Endothelial cell of umbilical vein (primary cell): ENCODE results near the gene SART1. TPM values are rescaled to one million over a fixed set of nuclear protein-coding genes. Genes with fewer than 3 reads are reported as not detected.

Experiments used
- BruUV-seq: library from RNA; stranded (reverse); fragments of 400-500 nt; replicated peaks from 2 replicates; lab custom pipeline; 2021; lab: Mats Ljungman, UMichigan
- CTCF ChIA-PET: fragments of 300-600, 350-600 bp; sonication (Branson Sonifier 250); formaldehyde crosslinking; loops from one replicate; lab custom pipeline; 2021; ENCODE audit warnings: antibody characterized with exemption, inconsistent platforms; lab: Charles Lee
- POLR2A ChIA-PET: fragments of 300-600, 350-600 bp; sonication (Branson Sonifier 250); formaldehyde crosslinking; loops from one replicate; lab custom pipeline; 2021; ENCODE audit warnings: antibody characterized with exemption, inconsistent platforms; lab: Charles Lee
- DNase-seq: peaks from one replicate; pipeline ENCODE4 v3.0.0-alpha.2; 2011; ENCODE audit warnings: low read depth, low spot score
- FAIRE-seq: peaks from 2 replicates; lab custom pipeline; 2011; peaks lifted over from hg19 to GRCh38; lab: Jason Lieb, UNC
- H2AFZ ChIP-seq: 2 replicates; pipeline ENCODE4 v1.6.0; 2012; ENCODE audit warnings: low read depth, low read length, control low read depth, inconsistent platforms
- H3K27ac ChIP-seq: 2 replicates; pipeline ENCODE4 v1.5.1; 2011; ENCODE audit warnings: low read depth, mild to moderate bottlenecking, control low read depth, low read length, moderate library complexity; ENCODE audit not compliant: insufficient read depth
- H3K27me3 ChIP-seq, 2 experiments: 2 replicates each; pipeline versions ENCODE4 v1.6.0 to v1.6.1; 2011; ENCODE audit warnings: low read length in 2 of 2, mixed read lengths in 1 of 2; ENCODE audit not compliant: control insufficient read depth in 2 of 2, insufficient read depth in 2 of 2
- H3K36me3 ChIP-seq, 2 experiments: 2 replicates in 1 of 2; 3 replicates in 1 of 2; pipeline ENCODE4 v1.5.1; 2011; ENCODE audit warnings: low read length in 2 of 2, mild to moderate bottlenecking in 1 of 2, moderate library complexity in 1 of 2; ENCODE audit not compliant: control insufficient read depth in 2 of 2, insufficient read depth in 2 of 2; ENCODE audit errors: extremely low read depth in 1 of 2
- H3K4me1 ChIP-seq: 3 replicates; pipeline ENCODE4 v1.5.1; 2011; ENCODE audit warnings: mild to moderate bottlenecking, low read length; ENCODE audit not compliant: control insufficient read depth, insufficient read depth; ENCODE audit errors: extremely low read depth
- H3K4me2 ChIP-seq: 2 replicates; pipeline ENCODE4 v1.6.1; 2011; ENCODE audit warnings: low read length, control low read depth, mixed read lengths; ENCODE audit not compliant: insufficient read depth
- H3K4me3 ChIP-seq, 3 experiments: fragments of 200-600 bp in 1 of 3; sonication (generic), shearing (Covaris generic) in 1 of 3; replicated peaks in 1 of 3; 2 replicates each; pipeline ENCODE4 v1.5.1; 2011 to 2016; ENCODE audit warnings: control low read depth in 3 of 3, low read length in 3 of 3, mild to moderate bottlenecking in 2 of 3, inconsistent platforms in 1 of 3, low read depth in 1 of 3, moderate library complexity in 1 of 3; ENCODE audit not compliant: insufficient read depth in 1 of 3
- H3K79me2 ChIP-seq: 2 replicates; pipeline ENCODE4 v1.6.0; 2012; ENCODE audit warnings: low read length, inconsistent platforms; ENCODE audit not compliant: control insufficient read depth, insufficient read depth
- H3K9ac ChIP-seq: replicated peaks from 2 replicates; pipeline ENCODE3; 2011; ENCODE audit warnings: low read length, control low read depth; ENCODE audit not compliant: insufficient read depth; ENCODE audit errors: extremely low read depth
- H3K9me1 ChIP-seq: replicated peaks from 3 replicates; pipeline ENCODE4 v1.6.0; 2011; ENCODE audit warnings: mild to moderate bottlenecking, low read length; ENCODE audit not compliant: control insufficient read depth, insufficient read depth; ENCODE audit errors: extremely low read depth
- H3K9me3 ChIP-seq: replicated peaks from 2 replicates; pipeline ENCODE4 v1.5.1; 2012; ENCODE audit warnings: low read length, inconsistent platforms; ENCODE audit not compliant: control insufficient read depth, insufficient read depth
- H4K20me1 ChIP-seq: replicated peaks from 2 replicates; pipeline ENCODE3; 2011; ENCODE audit warnings: mild to moderate bottlenecking, low read length; ENCODE audit not compliant: control insufficient read depth, insufficient read depth; ENCODE audit errors: extremely low read depth
- FOS ChIP-seq: IDR thresholded peaks from 2 replicates; pipeline ENCODE4 v1.6.1; 2011; ENCODE audit warnings: mild to moderate bottlenecking, low read length, moderate library complexity, borderline replicate concordance; ENCODE audit not compliant: insufficient read depth
- GATA2 ChIP-seq: IDR thresholded peaks from 2 replicates; pipeline ENCODE4 v1.7.0; 2011; ENCODE audit warnings: low read depth, mild to moderate bottlenecking, moderate library complexity, mixed read lengths, low read length; ENCODE audit not compliant: insufficient read length, insufficient read depth
- POLR2A ChIP-seq: IDR thresholded peaks from 2 replicates; pipeline ENCODE4 v1.6.1; 2012; ENCODE audit warnings: low read depth, mild to moderate bottlenecking, control low read depth, low read length
- POLR2AphosphoS5 ChIP-seq: IDR thresholded peaks from 2 replicates; pipeline ENCODE4 v1.6.1; 2012; ENCODE audit warnings: low read depth, mild to moderate bottlenecking, control low read depth, low read length, moderate library complexity; ENCODE audit not compliant: insufficient read depth
- dilution Hi-C: fragments of 300-500 bp; cut with MboI; formaldehyde crosslinking; loops from one replicate; pipeline ENCODE4 v1.15.0; 2019; ENCODE audit warnings: low sequenced_read_pairs; ENCODE audit not compliant: extremely low pct_ligation_motif_present
- intact Hi-C: fragments of 100-400 bp; cut with micrococcal nuclease; formaldehyde crosslinking; loops from one replicate; pipeline ENCODE4 v1.10.0; 2022
- polyA plus RNA-seq, 4 experiments: library from polyadenylated mRNA; depleted of rRNA in 3 of 4; stranded (reverse) in 3 of 4; unstranded in 1 of 4; fragments of >200 nt; gene quantifications; 2 replicates each; pipeline versions ENCODE4 v1.2.1 to v1.2.3, GENCODE V29; 2011 to 2012; ENCODE audit warnings: missing spikeins in 1 of 4
- total RNA-seq: library from RNA; stranded (reverse); gene quantifications from 2 replicates; pipeline ENCODE4 v1.2.3, GENCODE V29; 2021
- TF ChIP-seq, protein P1 (sequence below), 2 donors: IDR thresholded peaks; 1 replicate in 1 of 2; 2 replicates in 1 of 2; pipeline ENCODE4 v1.5.1; 2011; ENCODE audit warnings: low read length in 2 of 2, mild to moderate bottlenecking in 2 of 2, moderate library complexity in 2 of 2, control low read depth in 1 of 2, inconsistent platforms in 1 of 2, low read depth in 1 of 2; ENCODE audit not compliant: insufficient read depth in 1 of 2; ENCODE audit errors: extremely low read depth in 1 of 2

SART1 gene
- total and polyA plus RNA-seq, 2 donors (not counting 3 experiments of a cell fraction or from before 2014, with no cell fraction given): 21.8 to 62.7 TPM

DNA sequence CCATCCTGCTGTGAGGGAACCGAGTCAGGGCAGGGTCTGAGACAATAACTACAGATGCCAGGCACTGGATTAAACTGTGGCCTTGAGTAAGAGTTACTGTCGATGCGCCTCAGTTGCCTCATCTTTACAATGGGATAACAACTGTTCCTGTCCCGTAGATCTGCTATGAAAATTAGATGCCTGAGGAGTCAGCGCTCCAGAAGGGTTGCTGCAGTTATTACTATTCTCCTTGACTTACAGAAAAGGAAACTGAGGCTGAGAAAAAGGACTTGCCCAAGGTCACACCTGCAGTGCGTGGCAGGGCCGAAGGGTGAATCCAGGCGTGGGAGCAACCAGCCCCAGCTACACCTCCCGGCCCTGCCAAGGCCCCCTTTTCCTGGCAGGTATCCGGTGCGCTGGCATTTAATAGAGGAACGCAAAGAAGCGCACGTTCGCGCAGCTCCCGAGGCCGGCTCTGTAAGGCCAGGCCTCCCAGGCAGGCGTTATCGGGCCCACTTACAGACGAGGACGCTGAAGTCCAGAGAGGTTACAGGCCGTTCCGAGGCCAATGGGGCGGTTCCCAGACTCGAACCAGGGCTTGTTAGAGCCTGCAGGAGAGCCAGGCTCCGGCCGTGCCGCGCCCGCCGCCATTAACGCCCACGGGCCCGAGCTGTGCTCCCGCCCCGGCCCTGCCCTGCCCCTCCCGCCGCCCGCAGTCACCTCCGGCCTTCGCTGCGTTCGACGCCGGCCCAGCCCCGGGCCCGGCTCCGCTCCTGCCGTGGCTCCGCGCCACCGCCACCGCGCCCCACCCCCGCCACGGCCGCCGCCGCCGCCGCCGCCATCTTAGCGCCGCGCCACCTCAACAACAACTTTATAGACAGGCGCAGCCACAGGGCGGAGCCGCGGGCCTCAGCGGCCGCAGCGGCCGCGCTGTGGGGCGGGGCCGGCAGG, 43.1 kb upstream of the SART1 start, which contains the start of gene C11orf68:
TSS of gene C11orf68 (minus strand) at position 852 of the 930 bp plus-strand sequence. CDS start at position 821, 31 bp downstream.
- H3K79me2 ChIP-seq: peaks cover 37% of the 10 kb centered on the region
- peak within 1 kb of the TSS; percentile 70 to 90 (median 71) for H3K4me3 ChIP-seq
- DNase-seq (peak; percentile 48), FAIRE-seq (peak; percentile 33)
- H3K4me2 ChIP-seq: peak within 1 kb of the TSS; percentile 79
- TF ChIP-seq POLR2A (peak; percentile 63), GATA2 (no peak), POLR2AphosphoS5 (peak; percentile 48), FOS (no peak)
- TF ChIP-seq, protein P1, sequence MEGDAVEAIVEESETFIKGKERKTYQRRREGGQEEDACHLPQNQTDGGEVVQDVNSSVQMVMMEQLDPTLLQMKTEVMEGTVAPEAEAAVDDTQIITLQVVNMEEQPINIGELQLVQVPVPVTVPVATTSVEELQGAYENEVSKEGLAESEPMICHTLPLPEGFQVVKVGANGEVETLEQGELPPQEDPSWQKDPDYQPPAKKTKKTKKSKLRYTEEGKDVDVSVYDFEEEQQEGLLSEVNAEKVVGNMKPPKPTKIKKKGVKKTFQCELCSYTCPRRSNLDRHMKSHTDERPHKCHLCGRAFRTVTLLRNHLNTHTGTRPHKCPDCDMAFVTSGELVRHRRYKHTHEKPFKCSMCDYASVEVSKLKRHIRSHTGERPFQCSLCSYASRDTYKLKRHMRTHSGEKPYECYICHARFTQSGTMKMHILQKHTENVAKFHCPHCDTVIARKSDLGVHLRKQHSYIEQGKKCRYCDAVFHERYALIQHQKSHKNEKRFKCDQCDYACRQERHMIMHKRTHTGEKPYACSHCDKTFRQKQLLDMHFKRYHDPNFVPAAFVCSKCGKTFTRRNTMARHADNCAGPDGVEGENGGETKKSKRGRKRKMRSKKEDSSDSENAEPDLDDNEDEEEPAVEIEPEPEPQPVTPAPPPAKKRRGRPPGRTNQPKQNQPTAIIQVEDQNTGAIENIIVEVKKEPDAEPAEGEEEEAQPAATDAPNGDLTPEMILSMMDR (IDR thresholded peaks at IDR 0.05; ENCODE audit: extremely low read depth in 1 of 2, insufficient read depth in 1 of 2, low read depth in 1 of 2, low read length in 2 of 2): no peak
- intact Hi-C loops: loop anchor here (1.0 to 5.0 kb wide), 5 partner anchors 30 to 134 kb away; partner anchors contain the start of genes BANF1, EIF1AD, FIBP and SART1
- peaks cover 49% of the 10 kb centered on the region for H3K4me1 ChIP-seq
- no peaks in the 10 kb centered on the region for H3K27me3 ChIP-seq
- H3K27ac ChIP-seq: peak within 1 kb of the TSS; percentile 92
- ChIA-PET CTCF (interaction anchor here (0.9 to 4.9 kb wide), 2 partner anchors 28 to 34 kb away, joined by 4 to 73 read pairs; partner anchors contain the start of genes CCDC85B and FIBP), POLR2A (interaction anchor here (0.9 to 2.1 kb wide), 4 partner anchors 17 to 59 kb away, joined by 3 to 7 read pairs (median 5); partner anchors contain the start of genes CCDC85B and FOSL1)
- H3K9me1 ChIP-seq: no peaks in the 10 kb centered on the region
- no TSS peak for BruUV-seq
- H3K36me3 ChIP-seq: peaks cover 6 to 9% of the 10 kb centered on the region in 2 experiments
- dilution Hi-C loops: no loop called here
- H4K20me1 ChIP-seq: no peaks in the 10 kb centered on the region
- H3K9ac ChIP-seq: peak within 1 kb of the TSS; percentile 92
- peak within 1 kb of the TSS; percentile 77 for H2AFZ ChIP-seq
- H3K9me3 ChIP-seq: no peaks in the 10 kb centered on the region
